WTC11 (cell line): ENCODE measurements around the gene PAIP1.

Experiments
- GABPB1 ChIP-seq: sonication (generic); formaldehyde crosslinking; IDR thresholded peaks from 2 replicates; pipeline ENCODE4 v1.8.1; 2023; ENCODE audit warnings: mild to moderate bottlenecking, missing genetic modification reagents
- SP1 ChIP-seq: sonication (generic); formaldehyde crosslinking; conservative IDR thresholded peaks from 2 replicates; pipeline ENCODE4 v1.8.1; 2022; ENCODE audit warnings: missing genetic modification reagents
- ZNF121 ChIP-seq: sonication (generic); formaldehyde crosslinking; IDR thresholded peaks from 2 replicates; pipeline ENCODE4 v1.8.0; 2023; ENCODE audit warnings: missing genetic modification reagents
- ZNF423 ChIP-seq: fragments of 250-450 bp; sonication (Bioruptor Pico); IDR thresholded peaks from 2 replicates; pipeline ENCODE4 v2.1.2; 2022; ENCODE audit warnings: mild to moderate bottlenecking, moderate library complexity
- TF ChIP-seq, protein P1 (sequence below): fragments of 200-600 bp; IDR thresholded peaks from 2 replicates; pipeline ENCODE4 v1.8.0; 2022; ENCODE audit warnings: antibody characterized with exemption
- TF ChIP-seq, protein P2 (sequence below): sonication (generic); formaldehyde crosslinking; IDR thresholded peaks from 2 replicates; pipeline ENCODE4 v1.8.0; 2022; ENCODE audit warnings: mild to moderate bottlenecking, missing genetic modification reagents
- TF ChIP-seq, protein P3 (sequence below): sonication (generic); formaldehyde crosslinking; IDR thresholded peaks from 2 replicates; pipeline ENCODE4 v1.8.1; 2023; ENCODE audit warnings: mild to moderate bottlenecking, missing genetic modification reagents, borderline replicate concordance
- TF ChIP-seq, protein P4 (sequence below): sonication (generic); formaldehyde crosslinking; conservative IDR thresholded peaks from 2 replicates; pipeline ENCODE4 v1.8.1; 2023; ENCODE audit warnings: mild to moderate bottlenecking, low read depth, missing genetic modification reagents, moderate library complexity

DNA sequence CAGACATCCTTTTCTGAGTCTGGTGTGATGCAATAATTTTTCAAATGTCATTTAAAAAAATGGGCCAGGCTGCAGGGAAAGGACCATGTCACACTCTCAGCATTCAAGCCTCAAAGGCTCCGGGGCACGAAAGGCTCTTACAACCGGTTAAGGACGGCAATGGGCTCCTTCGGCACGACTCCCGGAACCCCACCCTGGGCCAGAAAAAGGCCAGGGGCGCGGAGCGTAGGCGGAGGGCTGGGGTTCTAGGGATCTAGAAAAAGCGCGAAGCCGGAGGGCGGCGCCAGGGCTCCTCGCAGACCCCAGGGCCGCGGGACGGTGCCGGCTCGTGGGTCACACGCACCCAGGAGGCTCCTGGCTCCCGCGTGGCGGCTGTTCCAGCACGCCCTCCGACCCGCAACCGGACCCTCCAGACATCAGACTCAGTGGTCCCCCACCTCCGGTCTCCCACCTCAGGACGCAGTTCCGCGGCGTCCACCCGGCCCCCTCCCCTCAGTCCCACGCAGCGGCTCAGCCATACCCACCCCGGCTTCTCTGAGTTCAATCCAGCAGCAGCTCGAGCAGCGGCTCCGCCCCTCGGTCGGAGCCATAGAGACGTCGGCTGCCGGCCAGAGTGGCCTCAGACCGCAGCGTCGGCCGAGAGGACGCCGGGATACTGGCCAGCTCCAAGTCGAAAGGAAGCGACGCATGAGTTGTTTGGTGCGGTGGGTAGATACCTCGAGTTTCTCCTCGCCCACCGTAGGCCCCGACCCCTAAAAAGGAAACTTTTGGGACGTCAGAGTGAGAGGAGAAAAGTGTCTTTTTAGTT, 73.4 kb downstream of the PAIP1 start, which contains the start of gene TMEM267:
- TF ChIP-seq, protein P1, sequence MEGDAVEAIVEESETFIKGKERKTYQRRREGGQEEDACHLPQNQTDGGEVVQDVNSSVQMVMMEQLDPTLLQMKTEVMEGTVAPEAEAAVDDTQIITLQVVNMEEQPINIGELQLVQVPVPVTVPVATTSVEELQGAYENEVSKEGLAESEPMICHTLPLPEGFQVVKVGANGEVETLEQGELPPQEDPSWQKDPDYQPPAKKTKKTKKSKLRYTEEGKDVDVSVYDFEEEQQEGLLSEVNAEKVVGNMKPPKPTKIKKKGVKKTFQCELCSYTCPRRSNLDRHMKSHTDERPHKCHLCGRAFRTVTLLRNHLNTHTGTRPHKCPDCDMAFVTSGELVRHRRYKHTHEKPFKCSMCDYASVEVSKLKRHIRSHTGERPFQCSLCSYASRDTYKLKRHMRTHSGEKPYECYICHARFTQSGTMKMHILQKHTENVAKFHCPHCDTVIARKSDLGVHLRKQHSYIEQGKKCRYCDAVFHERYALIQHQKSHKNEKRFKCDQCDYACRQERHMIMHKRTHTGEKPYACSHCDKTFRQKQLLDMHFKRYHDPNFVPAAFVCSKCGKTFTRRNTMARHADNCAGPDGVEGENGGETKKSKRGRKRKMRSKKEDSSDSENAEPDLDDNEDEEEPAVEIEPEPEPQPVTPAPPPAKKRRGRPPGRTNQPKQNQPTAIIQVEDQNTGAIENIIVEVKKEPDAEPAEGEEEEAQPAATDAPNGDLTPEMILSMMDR = no peak
- TF ChIP-seq ZNF423 (CRISPR knock-in tag) (no peak), SP1 (CRISPR knock-in tag) (peak; percentile 34), GABPB1 (CRISPR knock-in tag) (peak; percentile 81), ZNF121 (CRISPR knock-in tag) (no peak)
- TF ChIP-seq, protein P2, sequence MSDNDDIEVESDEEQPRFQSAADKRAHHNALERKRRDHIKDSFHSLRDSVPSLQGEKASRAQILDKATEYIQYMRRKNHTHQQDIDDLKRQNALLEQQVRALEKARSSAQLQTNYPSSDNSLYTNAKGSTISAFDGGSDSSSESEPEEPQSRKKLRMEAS (CRISPR knock-in tag) = peak; percentile 57; the same call in 1 of the 2 replicates
- TF ChIP-seq, protein P3, sequence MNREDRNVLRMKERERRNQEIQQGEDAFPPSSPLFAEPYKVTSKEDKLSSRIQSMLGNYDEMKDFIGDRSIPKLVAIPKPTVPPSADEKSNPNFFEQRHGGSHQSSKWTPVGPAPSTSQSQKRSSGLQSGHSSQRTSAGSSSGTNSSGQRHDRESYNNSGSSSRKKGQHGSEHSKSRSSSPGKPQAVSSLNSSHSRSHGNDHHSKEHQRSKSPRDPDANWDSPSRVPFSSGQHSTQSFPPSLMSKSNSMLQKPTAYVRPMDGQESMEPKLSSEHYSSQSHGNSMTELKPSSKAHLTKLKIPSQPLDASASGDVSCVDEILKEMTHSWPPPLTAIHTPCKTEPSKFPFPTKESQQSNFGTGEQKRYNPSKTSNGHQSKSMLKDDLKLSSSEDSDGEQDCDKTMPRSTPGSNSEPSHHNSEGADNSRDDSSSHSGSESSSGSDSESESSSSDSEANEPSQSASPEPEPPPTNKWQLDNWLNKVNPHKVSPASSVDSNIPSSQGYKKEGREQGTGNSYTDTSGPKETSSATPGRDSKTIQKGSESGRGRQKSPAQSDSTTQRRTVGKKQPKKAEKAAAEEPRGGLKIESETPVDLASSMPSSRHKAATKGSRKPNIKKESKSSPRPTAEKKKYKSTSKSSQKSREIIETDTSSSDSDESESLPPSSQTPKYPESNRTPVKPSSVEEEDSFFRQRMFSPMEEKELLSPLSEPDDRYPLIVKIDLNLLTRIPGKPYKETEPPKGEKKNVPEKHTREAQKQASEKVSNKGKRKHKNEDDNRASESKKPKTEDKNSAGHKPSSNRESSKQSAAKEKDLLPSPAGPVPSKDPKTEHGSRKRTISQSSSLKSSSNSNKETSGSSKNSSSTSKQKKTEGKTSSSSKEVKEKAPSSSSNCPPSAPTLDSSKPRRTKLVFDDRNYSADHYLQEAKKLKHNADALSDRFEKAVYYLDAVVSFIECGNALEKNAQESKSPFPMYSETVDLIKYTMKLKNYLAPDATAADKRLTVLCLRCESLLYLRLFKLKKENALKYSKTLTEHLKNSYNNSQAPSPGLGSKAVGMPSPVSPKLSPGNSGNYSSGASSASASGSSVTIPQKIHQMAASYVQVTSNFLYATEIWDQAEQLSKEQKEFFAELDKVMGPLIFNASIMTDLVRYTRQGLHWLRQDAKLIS (CRISPR knock-in tag) = 0 out of 2 replicates have a peak, but pooled peaks have one; percentile 74
- TF ChIP-seq, protein P4, sequence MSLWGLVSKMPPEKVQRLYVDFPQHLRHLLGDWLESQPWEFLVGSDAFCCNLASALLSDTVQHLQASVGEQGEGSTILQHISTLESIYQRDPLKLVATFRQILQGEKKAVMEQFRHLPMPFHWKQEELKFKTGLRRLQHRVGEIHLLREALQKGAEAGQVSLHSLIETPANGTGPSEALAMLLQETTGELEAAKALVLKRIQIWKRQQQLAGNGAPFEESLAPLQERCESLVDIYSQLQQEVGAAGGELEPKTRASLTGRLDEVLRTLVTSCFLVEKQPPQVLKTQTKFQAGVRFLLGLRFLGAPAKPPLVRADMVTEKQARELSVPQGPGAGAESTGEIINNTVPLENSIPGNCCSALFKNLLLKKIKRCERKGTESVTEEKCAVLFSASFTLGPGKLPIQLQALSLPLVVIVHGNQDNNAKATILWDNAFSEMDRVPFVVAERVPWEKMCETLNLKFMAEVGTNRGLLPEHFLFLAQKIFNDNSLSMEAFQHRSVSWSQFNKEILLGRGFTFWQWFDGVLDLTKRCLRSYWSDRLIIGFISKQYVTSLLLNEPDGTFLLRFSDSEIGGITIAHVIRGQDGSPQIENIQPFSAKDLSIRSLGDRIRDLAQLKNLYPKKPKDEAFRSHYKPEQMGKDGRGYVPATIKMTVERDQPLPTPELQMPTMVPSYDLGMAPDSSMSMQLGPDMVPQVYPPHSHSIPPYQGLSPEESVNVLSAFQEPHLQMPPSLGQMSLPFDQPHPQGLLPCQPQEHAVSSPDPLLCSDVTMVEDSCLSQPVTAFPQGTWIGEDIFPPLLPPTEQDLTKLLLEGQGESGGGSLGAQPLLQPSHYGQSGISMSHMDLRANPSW (CRISPR knock-in tag) = no peak
